OCI-M1 (cell line): Measurements from ENCODE around the gene EFNB2.

Experiments used
- DNase-seq: peaks from one replicate; lab custom pipeline; 2025; lab: John Stamatoyannopoulos, UW

The EFNB2 gene

GRCh38 chr13:106499896-106500295, 35.6 kb downstream of the EFNB2 start:
- peak; percentile 89 for DNase-seq

GRCh38 chr13:106499113-106499512, 36.3 kb downstream of the EFNB2 start:
- DNase-seq: no peak

GRCh38 chr13:106498571-106498970, 36.9 kb downstream of the EFNB2 start:
- peak; percentile 43 for DNase-seq

- peak; percentile 43 for DNase-seq
Measured at GRCh38 chr13:106498158-106498557, 37.3 kb downstream of the EFNB2 start.

GRCh38 chr13:106497079-106497478, 38.4 kb downstream of the EFNB2 start:
- DNase-seq: no peak

GRCh38 chr13:106496072-106496997, 39.1 kb downstream of the EFNB2 start:
- DNase-seq: no peak

- no peak for DNase-seq
Measured at GRCh38 chr13:106494936-106495335, 40.5 kb downstream of the EFNB2 start.

- DNase-seq: no peak
Measured at GRCh38 chr13:106494506-106494905, 41.0 kb downstream of the EFNB2 start.

GRCh38 chr13:106493533-106494220, 41.8 kb downstream of the EFNB2 start:
- peak; percentile 96 for DNase-seq

GRCh38 chr13:106492588-106493475, 42.6 kb downstream of the EFNB2 start:
- DNase-seq: no peak

- no peak for DNase-seq
Measured at GRCh38 chr13:106491928-106492587, 43.4 kb downstream of the EFNB2 start.

- no peak for DNase-seq
Measured at GRCh38 chr13:106491463-106491862, 44.0 kb downstream of the EFNB2 start.

- no peak for DNase-seq
Measured at GRCh38 chr13:106490569-106491321, 44.7 kb downstream of the EFNB2 start.

GRCh38 chr13:106489849-106490568, 45.5 kb downstream of the EFNB2 start:
- DNase-seq: no peak

- DNase-seq: no peak
Measured at GRCh38 chr13:106488686-106489085, 46.8 kb downstream of the EFNB2 start.

GRCh38 chr13:106488076-106488475, 47.4 kb downstream of the EFNB2 start:
- DNase-seq: no peak

GRCh38 chr13:106487129-106487528, 48.3 kb downstream of the EFNB2 start:
- no peak for DNase-seq

GRCh38 chr13:106486287-106486686, 49.2 kb downstream of the EFNB2 start:
- no peak for DNase-seq

- peak; percentile 39 for DNase-seq
Measured at GRCh38 chr13:106484537-106485193, 50.8 kb downstream of the EFNB2 start.

- DNase-seq: no peak
Measured at GRCh38 chr13:106484084-106484483, 51.4 kb downstream of the EFNB2 start.
